Thymus (tissue), 11 donors: ENCODE data around the gene AP4B1. TPM values are rescaled to one million over a fixed set of nuclear protein-coding genes. Genes with fewer than 3 reads are reported as not detected.
"Not testable (repeated sequence)": the region's sequence is repeated elsewhere in the genome, so short reads cannot be mapped to it uniquely, and the experiment has no call there.

Experiments
- DNase-seq, 9 donors: peaks; one replicate each; pipeline ENCODE4 v3.0.0-alpha.2; 2013; ENCODE audit warnings: low spot score in 9 of 9, low read depth in 6 of 9, missing footprints in 1 of 9
- H3K27ac ChIP-seq, 2 donors: one replicate each; pipeline ENCODE4 v1.5.1; 2013; ENCODE audit warnings: control low read depth in 1 of 2, low read depth in 1 of 2, low read length in 1 of 2, mild to moderate bottlenecking in 1 of 2, moderate library complexity in 1 of 2
- H3K27me3 ChIP-seq, 2 donors: one replicate each; pipeline ENCODE4 v1.5.1; 2013; ENCODE audit warnings: low read length in 1 of 2; ENCODE audit not compliant: control insufficient read depth in 2 of 2, insufficient read depth in 1 of 2
- H3K36me3 ChIP-seq, 2 donors: one replicate each; pipeline ENCODE4 v1.5.1; 2013; ENCODE audit warnings: low read length in 1 of 2, mild to moderate bottlenecking in 1 of 2, moderate library complexity in 1 of 2; ENCODE audit not compliant: control insufficient read depth in 2 of 2, insufficient read depth in 2 of 2
- H3K4me1 ChIP-seq, 2 donors: one replicate each; pipeline ENCODE4 v1.5.1; 2013; ENCODE audit warnings: low read length in 2 of 2; ENCODE audit not compliant: control insufficient read depth in 2 of 2, insufficient read depth in 2 of 2
- H3K4me3 ChIP-seq, 2 donors: one replicate each; pipeline ENCODE4 v1.5.1; 2013; ENCODE audit warnings: low read length in 2 of 2, control low read depth in 1 of 2, mild to moderate bottlenecking in 1 of 2
- H3K9me3 ChIP-seq, 2 donors: one replicate each; pipeline ENCODE4 v1.5.1; 2013; ENCODE audit warnings: low read length in 1 of 2, mild to moderate bottlenecking in 1 of 2; ENCODE audit not compliant: control insufficient read depth in 2 of 2, insufficient read depth in 1 of 2
- WGBS: extraction: QIAGEN DNeasy Blood & Tissue Kit; methylation state at CpG from one replicate; pipeline ENCODE4 v1.1.7; 2013; 5-methylcytosine and 5-hydroxymethylcytosine counted together
- polyA plus RNA-seq: library from polyadenylated mRNA; stranded (reverse); fragments of 200-250 nt; gene quantifications from one replicate; pipeline ENCODE4 v1.2.3, GENCODE V29; 2013
- total RNA-seq: library from RNA; stranded (reverse); fragments of 120-200 nt; gene quantifications from one replicate; pipeline ENCODE4 v1.2.4, GENCODE V29; 2013
- donor health status: healthy.

The AP4B1 gene
- total and polyA plus RNA-seq, 2 donors, result 20.0 to 55.1 TPM

DNA sequence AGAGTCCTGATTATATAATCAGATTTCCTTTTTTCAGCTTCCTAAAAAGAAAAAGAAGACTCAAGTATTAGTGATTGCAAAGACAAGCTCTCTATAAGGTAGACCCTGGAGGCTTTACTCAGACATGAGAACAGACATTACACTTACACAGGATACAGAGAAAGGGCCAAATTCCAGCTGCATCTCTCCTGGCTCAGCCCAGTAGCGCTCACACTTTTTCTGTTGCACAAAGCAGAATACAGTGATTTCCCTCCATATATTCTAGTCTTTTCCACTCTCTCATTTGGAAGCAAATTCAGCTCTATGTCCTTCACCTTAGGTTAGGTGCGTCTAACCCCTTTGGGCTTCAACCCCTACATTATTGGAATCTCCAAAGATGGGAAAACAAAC lies 48.2 kb downstream of the AP4B1 start:
- Histone ChIP-seq H3K27me3 (no peaks in the 10 kb centered on the region), H3K9me3 (no peaks in the 10 kb centered on the region), H3K4me1 (peaks cover 0 to 2% of the 10 kb centered on the region in 2 donors), H3K27ac (no peak overlapping the region), H3K4me3 (no peak overlapping the region), H3K36me3 (peaks cover 24 to 25% of the 10 kb centered on the region in 2 donors)
- WGBS, result 97% methylated on average over 2 of the region's 2 CpGs
- DNase-seq, result no peak

DNA sequence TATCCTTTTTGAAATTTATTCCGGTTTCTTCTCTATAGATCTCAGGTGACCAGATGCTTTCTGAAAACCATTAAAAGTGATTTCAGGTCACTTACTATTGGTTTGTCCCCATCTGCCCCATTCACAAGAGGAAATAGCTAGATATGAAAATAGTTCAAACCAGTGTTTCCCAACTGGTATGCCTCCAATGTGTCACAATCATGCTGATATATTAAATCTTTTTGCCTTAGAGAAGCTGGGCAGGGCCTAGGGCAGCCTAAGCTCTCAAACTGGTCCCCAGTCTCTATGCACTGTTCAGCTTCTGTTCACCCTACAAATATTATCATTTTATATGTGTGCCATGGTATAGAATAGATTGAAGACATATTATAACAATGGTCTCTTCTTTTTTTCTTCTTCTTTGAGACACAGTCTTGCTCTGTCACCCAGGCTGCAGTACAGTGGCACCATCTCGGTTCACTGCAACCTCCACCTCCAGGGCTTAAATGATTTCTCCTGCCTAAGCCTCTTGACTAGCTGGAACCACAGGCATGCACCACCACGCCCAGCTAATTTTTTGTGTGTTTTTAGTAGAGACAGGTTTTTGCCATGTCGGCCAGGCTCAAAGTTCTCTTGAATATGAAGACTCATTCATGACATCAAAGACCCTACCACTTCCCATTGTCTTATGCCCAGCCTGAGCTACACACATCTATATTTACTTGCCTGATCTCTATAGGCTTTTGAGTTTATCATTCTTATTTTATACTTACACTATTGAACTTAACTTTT lies 48.8 kb downstream of the AP4B1 start:
- Histone ChIP-seq H3K27me3 (no peaks in the 10 kb centered on the region), H3K36me3 (peaks cover 24 to 25% of the 10 kb centered on the region in 2 donors), H3K9me3 (no peaks in the 10 kb centered on the region), H3K4me1 (peaks cover 0 to 2% of the 10 kb centered on the region in 2 donors), H3K27ac (no peak overlapping the region), H3K4me3 (no peak overlapping the region)
- 94% methylated on average over 4 of the region's 4 CpGs for WGBS
- no peak for DNase-seq

DNA sequence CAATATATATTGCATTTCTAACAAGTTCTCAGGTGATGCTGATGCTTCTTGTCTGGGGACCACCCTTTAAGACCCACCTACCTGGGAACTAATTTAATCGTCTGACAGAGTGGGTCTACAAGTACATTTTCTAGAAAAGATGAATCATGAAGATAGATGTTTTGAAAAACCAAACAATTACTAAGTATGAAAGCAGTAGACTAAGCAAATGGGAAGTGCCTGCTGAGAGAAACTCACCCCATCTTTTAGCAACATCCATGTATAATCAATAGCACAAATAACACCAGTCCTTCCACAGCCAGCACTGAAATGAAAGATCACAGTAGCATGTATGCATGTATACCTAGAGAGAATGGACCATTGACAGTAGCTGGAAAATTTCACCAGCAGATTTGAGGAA lies 50.4 kb downstream of the AP4B1 start:
- WGBS, result 54% methylated on average over 1 of the region's 1 CpG
- no peak overlapping the region for H3K4me3 ChIP-seq
- H3K9me3 ChIP-seq, result no peaks in the 10 kb centered on the region
- DNase-seq, result no peak
- H3K4me1 ChIP-seq, result no peaks in the 10 kb centered on the region
- peaks cover 24 to 25% of the 10 kb centered on the region in 2 donors for H3K36me3 ChIP-seq
- H3K27me3 ChIP-seq, result no peaks in the 10 kb centered on the region
- H3K27ac ChIP-seq, result no peak overlapping the region

DNA sequence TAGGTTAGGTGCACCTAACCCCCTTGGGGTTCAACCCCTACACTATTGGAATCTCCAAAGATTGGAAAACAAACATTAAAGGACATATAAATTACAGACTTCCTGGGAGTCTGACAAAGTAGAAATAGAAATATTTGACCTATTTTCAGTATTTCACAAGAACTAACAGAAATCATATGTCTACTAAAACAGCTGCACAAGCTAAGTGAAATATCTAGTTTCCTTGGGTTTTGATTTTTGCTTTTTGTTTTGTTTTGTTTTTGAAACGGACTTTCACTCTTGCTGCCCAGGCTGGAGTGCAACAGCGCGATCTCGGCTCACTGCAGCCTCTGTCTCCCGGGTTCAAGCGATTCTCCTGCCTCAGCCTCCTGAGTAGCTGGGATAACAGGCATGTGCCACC lies 51.9 kb downstream of the AP4B1 start:
- not testable (repeated sequence) for H3K9me3 ChIP-seq, H3K27ac ChIP-seq, DNase-seq, H3K4me1 ChIP-seq, H3K4me3 ChIP-seq, H3K27me3 ChIP-seq
- peaks cover 20% of the 10 kb centered on the region in 2 donors for H3K36me3 ChIP-seq
- WGBS, result 95% methylated on average over 6 of the region's 6 CpGs

DNA sequence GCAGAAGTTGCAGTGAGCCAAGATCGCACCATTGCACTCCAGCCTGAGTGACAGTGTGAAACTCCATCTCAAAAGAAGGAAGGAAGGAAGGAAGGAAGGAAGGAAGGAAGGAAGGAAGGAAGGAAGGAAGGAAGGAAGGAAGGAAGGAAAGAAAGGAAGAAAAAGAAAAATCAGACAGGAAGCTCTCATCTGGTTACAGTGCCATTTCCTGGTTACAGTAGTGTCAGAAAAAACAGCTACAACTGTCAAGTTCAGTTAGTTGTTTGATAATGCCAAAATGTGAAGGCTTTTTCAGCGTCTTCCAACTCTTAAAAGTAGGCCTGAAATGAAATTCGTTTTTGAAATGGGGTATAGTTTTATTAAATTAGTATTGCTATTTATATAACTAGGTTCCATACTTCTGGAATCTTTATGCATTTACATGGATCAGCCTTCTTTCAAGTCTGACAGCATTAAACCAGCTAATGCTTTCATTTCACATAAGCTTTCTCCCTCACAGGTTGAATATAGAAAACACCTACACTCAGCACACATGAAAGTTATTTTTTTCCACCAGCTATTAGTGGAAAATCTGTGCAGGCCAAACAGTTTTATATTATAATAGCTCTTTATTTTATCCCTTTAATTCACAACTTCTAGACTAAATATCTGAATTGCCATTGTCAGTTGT lies 54.3 kb downstream of the AP4B1 start:
- 85% methylated on average over 3 of the region's 3 CpGs for WGBS
- Histone ChIP-seq H3K36me3 (peaks cover 17% of the 10 kb centered on the region in 2 donors), H3K9me3 (peaks cover 1 to 3% of the 10 kb centered on the region in 2 donors), H3K27me3 (no peaks in the 10 kb centered on the region), H3K27ac (no peak overlapping the region), H3K4me1 (no peaks in the 10 kb centered on the region), H3K4me3 (no peak overlapping the region)
- peak in 1 of 9 donors; percentile 33 for DNase-seq

DNA sequence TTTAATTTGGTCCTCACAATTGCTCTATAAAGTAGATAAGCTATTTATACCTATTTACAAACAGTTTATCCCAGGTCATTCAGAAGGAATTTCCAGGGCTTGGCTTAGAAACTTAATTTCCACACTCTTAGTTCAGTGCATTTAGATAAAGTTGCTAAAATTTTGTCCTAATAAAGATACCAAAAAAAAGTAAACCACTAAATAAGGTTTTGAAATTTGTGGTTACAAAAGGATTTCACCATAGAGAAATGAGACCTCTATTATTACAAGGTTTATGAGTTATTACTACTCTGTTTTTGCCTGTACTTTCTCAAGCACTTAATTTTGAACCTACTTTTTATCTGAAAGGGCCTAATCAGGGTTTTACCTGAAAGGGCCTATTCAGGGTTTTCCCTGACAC lies 55.5 kb downstream of the AP4B1 start:
- Histone ChIP-seq H3K4me1 (no peaks in the 10 kb centered on the region), H3K9me3 (peaks cover 1 to 3% of the 10 kb centered on the region in 2 donors), H3K27me3 (no peaks in the 10 kb centered on the region), H3K4me3 (no peak overlapping the region), H3K36me3 (peaks cover 10 to 14% of the 10 kb centered on the region in 2 donors), H3K27ac (no peak overlapping the region)
- DNase-seq, result no peak

DNA sequence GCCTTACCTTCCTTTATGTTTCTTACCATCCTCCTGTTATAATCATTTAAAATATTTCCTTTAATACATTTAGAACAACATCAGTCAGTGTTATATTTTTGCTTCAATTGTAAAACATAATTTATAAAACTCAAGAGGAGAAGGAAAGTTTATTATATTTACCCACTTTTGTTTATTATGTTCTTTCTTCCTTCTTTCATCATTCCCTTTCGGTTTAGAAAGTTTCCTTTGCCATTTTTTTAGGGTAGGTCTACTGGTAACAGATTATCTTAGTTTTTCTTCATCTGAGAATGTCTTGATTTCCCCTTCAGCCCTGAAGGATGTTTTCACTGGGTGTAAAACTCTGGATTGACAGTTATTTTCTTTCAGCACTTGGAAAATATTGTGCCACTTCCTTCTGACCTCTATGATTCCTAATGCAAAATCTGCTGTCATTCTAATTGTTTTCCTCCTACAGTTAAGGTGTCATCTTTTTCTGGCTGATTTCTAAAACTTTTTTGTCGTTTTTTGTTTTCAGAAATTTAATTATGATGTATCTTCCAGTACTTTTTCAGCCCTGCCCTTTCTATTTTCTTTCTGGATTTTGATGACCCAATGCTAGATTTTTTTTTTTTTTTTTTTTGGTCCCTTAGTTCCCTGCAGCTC lies 58.1 kb downstream of the AP4B1 start:
- no peak overlapping the region for H3K4me3 ChIP-seq
- peaks cover 1 to 3% of the 10 kb centered on the region in 2 donors for H3K9me3 ChIP-seq
- H3K36me3 ChIP-seq, result peaks cover 16 to 23% of the 10 kb centered on the region in 2 donors
- DNase-seq, result no peak
- no peak overlapping the region for H3K27ac ChIP-seq
- no peaks in the 10 kb centered on the region for H3K4me1 ChIP-seq
- no peaks in the 10 kb centered on the region for H3K27me3 ChIP-seq
- 96% methylated on average over 2 of the region's 2 CpGs for WGBS
